ENCODE data around the gene PKD2. TPM values are rescaled to one million over a fixed set of nuclear protein-coding genes. Genes with fewer than 3 reads are reported as not detected.

PKD2 gene
- total RNA-seq, 6 experiments from 2014 or later = 67.8 to 103 (median 70.4) TPM

DNA sequence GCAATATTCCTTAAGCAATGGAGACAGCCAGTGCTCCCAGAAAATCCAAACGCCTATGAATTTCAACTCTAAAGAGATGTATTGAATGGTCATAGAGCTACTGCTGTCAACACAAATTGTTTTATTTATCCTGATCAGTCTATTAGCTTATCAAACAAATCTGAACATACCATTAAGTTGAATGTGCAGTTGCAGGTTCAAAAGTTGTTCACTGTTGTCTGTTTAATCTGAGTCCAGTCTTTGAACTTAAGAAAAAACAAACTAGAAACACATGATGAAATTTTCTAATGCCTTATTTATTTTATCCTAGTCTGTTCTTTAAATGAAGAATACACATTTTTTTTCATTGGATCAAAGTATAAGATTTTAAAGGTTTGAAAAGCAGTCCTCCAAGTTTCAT lies 73.2 kb downstream of the PKD2 start:
- H3K27me3 Mint-ChIP-seq (ENCODE audit: insufficient read depth) = peaks cover 2% of the 10 kb centered on the region; the same call in 1 of the 2 replicates
- H3K36me3 Mint-ChIP-seq (ENCODE audit: low read depth) = peaks cover 10% of the 10 kb centered on the region
- H3K4me1 Mint-ChIP-seq (ENCODE audit: low read depth) = no peaks in the 10 kb centered on the region
- TF ChIP-seq, protein P1, sequence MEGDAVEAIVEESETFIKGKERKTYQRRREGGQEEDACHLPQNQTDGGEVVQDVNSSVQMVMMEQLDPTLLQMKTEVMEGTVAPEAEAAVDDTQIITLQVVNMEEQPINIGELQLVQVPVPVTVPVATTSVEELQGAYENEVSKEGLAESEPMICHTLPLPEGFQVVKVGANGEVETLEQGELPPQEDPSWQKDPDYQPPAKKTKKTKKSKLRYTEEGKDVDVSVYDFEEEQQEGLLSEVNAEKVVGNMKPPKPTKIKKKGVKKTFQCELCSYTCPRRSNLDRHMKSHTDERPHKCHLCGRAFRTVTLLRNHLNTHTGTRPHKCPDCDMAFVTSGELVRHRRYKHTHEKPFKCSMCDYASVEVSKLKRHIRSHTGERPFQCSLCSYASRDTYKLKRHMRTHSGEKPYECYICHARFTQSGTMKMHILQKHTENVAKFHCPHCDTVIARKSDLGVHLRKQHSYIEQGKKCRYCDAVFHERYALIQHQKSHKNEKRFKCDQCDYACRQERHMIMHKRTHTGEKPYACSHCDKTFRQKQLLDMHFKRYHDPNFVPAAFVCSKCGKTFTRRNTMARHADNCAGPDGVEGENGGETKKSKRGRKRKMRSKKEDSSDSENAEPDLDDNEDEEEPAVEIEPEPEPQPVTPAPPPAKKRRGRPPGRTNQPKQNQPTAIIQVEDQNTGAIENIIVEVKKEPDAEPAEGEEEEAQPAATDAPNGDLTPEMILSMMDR (IDR thresholded peaks at IDR 0.05) = no peak
- no peaks in the 10 kb centered on the region for H3K9me3 Mint-ChIP-seq
- H3K4me3 Mint-ChIP-seq = no peak overlapping the region
- no peak for DNase-seq
- no peak overlapping the region for H3K27ac Mint-ChIP-seq

DNA sequence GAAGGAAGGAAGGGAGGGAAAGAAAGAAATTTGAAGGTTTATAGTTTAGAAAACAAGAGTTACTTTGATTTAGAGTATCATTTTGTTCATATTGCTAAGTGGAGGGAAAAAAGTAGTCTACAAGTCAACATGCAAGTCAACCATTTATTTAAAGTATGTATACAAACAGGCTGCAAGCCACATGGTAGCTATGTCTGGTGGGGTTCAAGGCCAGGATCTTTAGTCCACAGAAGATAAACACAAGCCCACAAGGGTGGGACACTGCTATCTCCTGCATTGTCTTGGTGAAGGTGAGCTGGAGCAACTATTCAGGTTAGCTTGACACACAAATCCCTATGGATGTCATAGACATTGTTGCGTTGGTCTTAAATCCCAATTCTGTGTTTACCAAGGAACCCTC lies 79.6 kb downstream of the PKD2 start:
- Mint-ChIP-seq H3K27me3 (ENCODE audit: insufficient read depth) (no peaks in the 10 kb centered on the region), H3K9me3 (no peaks in the 10 kb centered on the region), H3K4me3 (no peak overlapping the region), H3K27ac (no peak overlapping the region), H3K36me3 (ENCODE audit: low read depth) (no peaks in the 10 kb centered on the region), H3K4me1 (ENCODE audit: low read depth) (no peaks in the 10 kb centered on the region)
- no peak for DNase-seq
- TF ChIP-seq, protein P1 (IDR thresholded peaks at IDR 0.05) = no peak

DNA sequence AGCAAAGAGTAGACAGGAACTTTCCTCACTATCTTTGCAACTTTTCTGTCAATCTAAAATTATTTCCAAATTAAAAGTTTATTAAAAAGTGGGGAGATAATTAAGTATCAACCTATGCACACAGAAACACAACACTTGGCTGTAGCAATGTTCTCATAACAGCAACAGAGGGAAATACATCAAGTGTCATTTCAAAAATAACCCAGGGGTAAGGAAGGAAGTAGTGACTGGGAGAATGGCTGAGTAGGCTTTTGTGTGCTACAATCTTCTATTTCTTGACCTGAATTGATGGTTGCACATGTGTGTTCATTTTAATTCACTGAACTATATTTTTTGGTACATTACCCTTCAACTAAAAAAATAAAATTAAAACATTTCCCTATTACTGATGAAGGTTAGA lies 83.5 kb downstream of the PKD2 start:
- Mint-ChIP-seq H3K4me3 (no peak overlapping the region), H3K4me1 (ENCODE audit: low read depth) (no peaks in the 10 kb centered on the region), H3K27me3 (ENCODE audit: insufficient read depth) (peaks cover 3% of the 10 kb centered on the region), H3K9me3 (no peaks in the 10 kb centered on the region), H3K27ac (no peak overlapping the region), H3K36me3 (ENCODE audit: low read depth) (no peaks in the 10 kb centered on the region)
- DNase-seq = no peak
- TF ChIP-seq, protein P1 (IDR thresholded peaks at IDR 0.05) = no peak

DNA sequence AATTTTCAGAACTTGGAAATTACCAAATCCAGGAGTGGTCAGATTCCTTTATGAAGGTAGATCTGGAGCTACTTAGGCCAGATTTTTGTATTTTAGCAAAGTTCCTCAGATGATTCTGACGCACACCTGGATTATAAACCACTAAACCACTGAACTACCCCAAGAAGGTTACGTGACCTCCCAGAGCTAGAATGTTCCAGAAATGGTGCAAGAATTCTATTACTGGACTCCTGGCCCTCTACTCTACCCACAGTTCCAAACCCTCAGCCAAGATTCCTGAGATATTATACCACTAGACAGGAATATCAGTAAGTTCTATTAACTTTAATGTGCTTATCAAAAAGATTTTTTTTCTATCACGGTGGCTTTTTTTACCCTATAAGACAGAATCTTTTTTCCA lies 83.9 kb downstream of the PKD2 start:
- TF ChIP-seq, protein P1 (IDR thresholded peaks at IDR 0.05) = no peak
- Mint-ChIP-seq H3K27me3 (ENCODE audit: insufficient read depth) (peaks cover 3% of the 10 kb centered on the region), H3K27ac (no peak overlapping the region), H3K4me1 (ENCODE audit: low read depth) (no peaks in the 10 kb centered on the region), H3K4me3 (no peak overlapping the region), H3K9me3 (no peaks in the 10 kb centered on the region), H3K36me3 (ENCODE audit: low read depth) (no peaks in the 10 kb centered on the region)
- DNase-seq = no peak

DNA sequence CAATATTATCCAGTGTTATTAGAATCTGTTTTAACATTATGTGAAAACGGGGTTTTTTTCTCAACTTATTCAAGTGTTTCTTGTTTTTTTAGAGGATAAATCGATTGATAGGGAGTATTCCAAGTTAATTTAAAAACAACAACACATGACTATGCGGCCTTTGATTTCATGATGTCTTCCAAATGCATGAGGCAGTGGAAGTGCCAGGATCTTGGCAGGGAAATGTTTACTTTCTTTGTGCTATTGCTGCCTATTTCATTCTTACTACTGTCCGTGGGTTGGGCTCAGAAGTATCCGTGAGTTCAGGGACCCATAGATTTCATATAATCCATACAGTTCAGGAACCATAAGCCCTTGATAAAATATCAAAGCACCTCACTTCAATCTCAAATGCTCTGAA lies 86.4 kb downstream of the PKD2 start:
- TF ChIP-seq, protein P1 (IDR thresholded peaks at IDR 0.05) = no peak
- Mint-ChIP-seq H3K4me3 (no peak overlapping the region), H3K27me3 (ENCODE audit: insufficient read depth) (peaks cover 6% of the 10 kb centered on the region), H3K36me3 (ENCODE audit: low read depth) (no peaks in the 10 kb centered on the region), H3K9me3 (no peaks in the 10 kb centered on the region), H3K4me1 (ENCODE audit: low read depth) (peaks cover 11% of the 10 kb centered on the region), H3K27ac (no peak overlapping the region)
- DNase-seq = no peak

DNA sequence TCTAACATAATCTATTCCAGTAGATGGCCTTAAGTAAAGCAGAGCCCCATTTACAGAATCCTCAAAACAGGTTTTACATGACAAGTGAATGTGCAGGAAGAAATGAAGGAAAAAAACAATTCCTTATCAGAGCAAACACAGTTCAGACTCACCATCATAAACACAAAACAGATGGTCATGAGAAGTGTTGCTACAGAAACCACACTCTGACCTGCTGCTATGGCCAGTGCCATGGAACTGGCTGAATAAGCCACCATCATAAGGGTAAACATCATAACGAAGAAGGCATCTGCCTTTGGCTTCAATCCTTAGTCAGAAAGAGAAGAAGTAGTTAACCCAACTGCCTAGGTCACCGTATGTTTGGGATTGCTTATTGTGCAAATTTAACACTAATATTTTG lies 89.9 kb downstream of the PKD2 start:
- H3K4me3 Mint-ChIP-seq = no peak overlapping the region
- no peaks in the 10 kb centered on the region for H3K9me3 Mint-ChIP-seq
- H3K36me3 Mint-ChIP-seq (ENCODE audit: low read depth) = no peaks in the 10 kb centered on the region
- no peak overlapping the region for H3K27ac Mint-ChIP-seq
- peaks cover 11% of the 10 kb centered on the region for H3K4me1 Mint-ChIP-seq (ENCODE audit: low read depth)
- TF ChIP-seq, protein P1 (IDR thresholded peaks at IDR 0.05) = no peak
- peaks cover 16% of the 10 kb centered on the region for H3K27me3 Mint-ChIP-seq (ENCODE audit: insufficient read depth)
- peak; percentile 2 for DNase-seq

Measured in HFFc6 (cell line).